Astrocyte of the cerebellum (primary cell): ENCODE results near the gene PIRT.

Source experiments
- DNase-seq: peaks from one replicate; pipeline ENCODE4 v3.0.0-alpha.2; 2011; ENCODE audit warnings: low read depth
- H3K4me3 ChIP-seq: 2 replicates; pipeline ENCODE4 v1.5.1; 2011; ENCODE audit warnings: mild to moderate bottlenecking, low read depth, low read length, moderate library complexity
- in situ Hi-C: cut with HindIII; loops from 2 replicates; pipeline ENCODE4 v1.10.0; 2017; ENCODE audit warnings: low sequenced_read_pairs
- TF ChIP-seq, protein P1 (sequence below): IDR thresholded peaks from 2 replicates; pipeline ENCODE4 v1.5.1; 2012; ENCODE audit warnings: low read length, low read depth, moderate library complexity, mild to moderate bottlenecking; ENCODE audit errors: missing control alignments

PIRT gene

DNA sequence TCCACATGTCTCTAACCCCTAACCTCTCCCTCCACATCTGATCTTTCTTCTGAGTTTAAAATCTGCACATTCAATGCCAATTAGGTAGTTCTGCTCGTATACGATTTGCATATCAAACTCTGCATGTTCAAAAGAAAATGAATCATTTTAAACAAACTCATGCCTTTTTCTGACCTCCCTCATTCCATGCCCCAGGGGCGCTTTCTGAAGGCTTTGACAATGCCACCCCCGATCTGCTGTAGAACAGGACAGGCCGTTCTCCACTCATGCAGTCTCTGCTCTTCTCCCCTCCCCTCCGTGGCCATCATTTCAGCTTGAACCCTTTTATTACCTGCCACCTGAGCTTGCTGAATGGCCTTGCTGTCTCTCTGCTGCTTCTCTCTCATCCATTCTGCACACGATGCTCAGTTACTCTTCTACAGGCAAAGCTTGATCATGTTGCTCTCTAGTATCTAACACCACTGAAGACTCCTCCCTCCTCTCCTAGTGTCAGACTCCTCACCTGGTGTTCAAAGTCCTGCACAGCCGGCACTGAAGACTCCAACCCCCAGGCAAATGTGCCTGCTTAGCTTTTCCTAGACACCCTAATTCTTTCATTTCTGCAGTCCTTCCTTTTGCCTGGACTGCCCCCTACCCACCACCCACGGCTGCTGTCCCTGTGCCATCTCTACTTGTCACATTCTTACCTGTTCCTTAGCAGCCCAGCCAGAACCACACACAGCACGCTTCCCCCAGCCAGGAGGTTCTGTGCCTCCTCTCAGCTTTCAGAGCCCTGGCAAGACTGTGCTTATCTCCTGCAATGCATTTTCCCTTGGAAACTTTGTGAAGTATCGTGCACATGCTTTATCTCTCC lies 40.2 kb downstream of the PIRT start:
- DNase-seq, result no peak
- H3K4me3 ChIP-seq, result no peak overlapping the region
- in situ Hi-C loops, result no loop called here
- TF ChIP-seq, protein P1, sequence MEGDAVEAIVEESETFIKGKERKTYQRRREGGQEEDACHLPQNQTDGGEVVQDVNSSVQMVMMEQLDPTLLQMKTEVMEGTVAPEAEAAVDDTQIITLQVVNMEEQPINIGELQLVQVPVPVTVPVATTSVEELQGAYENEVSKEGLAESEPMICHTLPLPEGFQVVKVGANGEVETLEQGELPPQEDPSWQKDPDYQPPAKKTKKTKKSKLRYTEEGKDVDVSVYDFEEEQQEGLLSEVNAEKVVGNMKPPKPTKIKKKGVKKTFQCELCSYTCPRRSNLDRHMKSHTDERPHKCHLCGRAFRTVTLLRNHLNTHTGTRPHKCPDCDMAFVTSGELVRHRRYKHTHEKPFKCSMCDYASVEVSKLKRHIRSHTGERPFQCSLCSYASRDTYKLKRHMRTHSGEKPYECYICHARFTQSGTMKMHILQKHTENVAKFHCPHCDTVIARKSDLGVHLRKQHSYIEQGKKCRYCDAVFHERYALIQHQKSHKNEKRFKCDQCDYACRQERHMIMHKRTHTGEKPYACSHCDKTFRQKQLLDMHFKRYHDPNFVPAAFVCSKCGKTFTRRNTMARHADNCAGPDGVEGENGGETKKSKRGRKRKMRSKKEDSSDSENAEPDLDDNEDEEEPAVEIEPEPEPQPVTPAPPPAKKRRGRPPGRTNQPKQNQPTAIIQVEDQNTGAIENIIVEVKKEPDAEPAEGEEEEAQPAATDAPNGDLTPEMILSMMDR, result no peak

DNA sequence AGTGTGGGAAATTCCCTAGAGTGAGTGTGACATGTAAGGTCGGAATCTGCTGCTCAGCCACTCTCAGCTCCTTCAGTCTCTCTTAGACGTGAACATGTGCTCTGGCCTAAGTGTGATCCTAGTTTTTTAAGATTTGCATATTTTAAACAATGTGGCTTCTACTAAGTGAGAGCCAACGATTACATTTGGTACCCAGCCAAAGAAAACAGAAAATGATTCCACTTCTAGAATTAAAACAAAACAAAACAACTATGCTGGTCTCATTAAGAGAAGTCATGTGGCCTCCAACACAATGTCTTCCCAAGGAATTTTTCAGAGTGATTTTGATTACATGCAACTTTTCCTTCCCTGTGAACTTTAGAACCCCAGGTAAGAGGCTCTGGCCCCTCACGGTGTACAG lies 44.1 kb downstream of the PIRT start:
- in situ Hi-C loops, result no loop called here
- no peak overlapping the region for H3K4me3 ChIP-seq
- DNase-seq, result no peak
- TF ChIP-seq, protein P1, result no peak

DNA sequence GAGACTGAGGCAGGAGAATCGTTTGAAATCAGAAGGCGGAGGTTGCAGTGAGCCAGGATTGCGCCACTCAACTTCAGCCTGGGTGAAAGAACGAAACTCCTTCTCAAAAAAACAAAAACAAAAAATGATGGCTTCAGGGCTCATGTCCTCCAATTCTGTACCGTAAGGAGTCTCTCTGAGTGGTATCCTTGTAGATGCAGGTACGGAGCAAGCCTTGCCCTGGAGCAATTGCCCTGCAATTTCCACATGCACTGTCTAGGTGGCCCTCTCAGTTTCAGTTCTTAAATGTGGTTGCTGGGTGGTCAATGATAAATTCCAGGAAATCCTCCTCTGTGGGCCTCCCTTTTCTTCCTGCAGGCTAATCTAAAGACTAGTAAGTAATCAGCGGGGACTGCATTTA lies 44.6 kb downstream of the PIRT start:
- no peak overlapping the region for H3K4me3 ChIP-seq
- DNase-seq, result no peak
- TF ChIP-seq, protein P1, result no peak
- in situ Hi-C loops, result no loop called here

DNA sequence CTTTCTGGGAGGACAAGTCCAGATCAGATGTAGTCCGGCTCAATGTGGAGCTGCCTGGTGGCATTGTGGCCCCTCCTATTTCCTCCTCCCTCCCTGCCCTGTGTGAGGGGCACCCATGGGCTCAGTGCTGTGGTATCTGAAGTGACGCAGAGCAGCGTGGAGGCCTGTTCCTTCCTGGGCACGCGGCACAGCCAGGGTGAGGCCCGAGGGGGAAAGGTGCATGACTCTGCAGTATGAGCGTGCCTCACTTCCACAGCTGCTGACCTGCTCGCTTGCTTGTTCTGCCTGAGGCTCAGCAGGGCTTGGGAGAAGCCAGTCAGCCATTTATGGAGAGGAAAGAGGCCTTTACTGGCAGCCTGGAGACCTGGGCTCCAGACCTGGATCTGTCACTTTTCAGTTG lies 45.7 kb downstream of the PIRT start:
- H3K4me3 ChIP-seq, result no peak overlapping the region
- in situ Hi-C loops, result no loop called here
- no peak for DNase-seq
- TF ChIP-seq, protein P1, result no peak

DNA sequence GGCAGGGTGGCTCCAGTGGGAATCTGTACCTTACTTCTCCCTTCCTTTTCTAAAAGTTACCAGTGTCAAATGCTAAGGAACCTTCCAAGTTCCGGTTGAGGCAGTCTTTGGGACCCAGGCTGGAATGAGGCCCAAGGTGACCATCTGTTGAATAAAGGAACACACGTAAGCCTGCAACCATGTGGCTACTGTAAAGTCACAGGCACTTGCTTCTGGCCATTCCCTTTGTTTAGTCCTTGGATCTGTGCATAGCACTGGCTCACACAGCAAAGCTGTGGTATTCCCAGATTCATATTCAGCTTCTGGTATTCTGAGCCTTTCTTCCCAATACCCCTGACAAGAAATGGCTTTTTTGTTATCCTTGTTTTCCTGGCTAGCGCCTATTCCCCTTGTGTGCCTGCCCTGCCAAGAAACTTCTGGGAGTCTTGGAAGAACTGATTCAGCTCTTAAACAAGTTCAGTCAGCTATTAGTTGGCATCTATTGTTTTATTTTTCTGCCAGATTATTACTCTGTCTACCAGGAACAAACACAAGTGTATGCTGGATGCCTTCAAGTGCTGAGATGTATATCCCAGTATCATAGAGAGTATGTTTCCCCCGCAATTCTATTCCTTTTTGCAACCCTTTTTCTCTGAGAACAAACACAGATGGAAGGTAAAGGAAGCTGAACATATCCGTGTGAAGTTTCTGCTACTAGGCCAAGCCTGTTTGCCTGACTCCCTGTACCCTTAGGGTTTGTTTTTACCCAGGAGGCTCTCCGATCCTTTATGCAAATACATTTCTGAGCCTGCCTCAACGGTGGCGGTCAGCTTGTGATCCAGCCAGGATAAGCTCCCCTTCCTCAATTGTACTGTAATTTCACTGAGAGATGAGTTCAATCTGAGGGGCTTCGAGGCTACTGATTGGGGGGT lies 47.1 kb downstream of the PIRT start:
- in situ Hi-C loops, result no loop called here
- TF ChIP-seq, protein P1, result no peak
- H3K4me3 ChIP-seq, result no peak overlapping the region
- DNase-seq, result no peak

DNA sequence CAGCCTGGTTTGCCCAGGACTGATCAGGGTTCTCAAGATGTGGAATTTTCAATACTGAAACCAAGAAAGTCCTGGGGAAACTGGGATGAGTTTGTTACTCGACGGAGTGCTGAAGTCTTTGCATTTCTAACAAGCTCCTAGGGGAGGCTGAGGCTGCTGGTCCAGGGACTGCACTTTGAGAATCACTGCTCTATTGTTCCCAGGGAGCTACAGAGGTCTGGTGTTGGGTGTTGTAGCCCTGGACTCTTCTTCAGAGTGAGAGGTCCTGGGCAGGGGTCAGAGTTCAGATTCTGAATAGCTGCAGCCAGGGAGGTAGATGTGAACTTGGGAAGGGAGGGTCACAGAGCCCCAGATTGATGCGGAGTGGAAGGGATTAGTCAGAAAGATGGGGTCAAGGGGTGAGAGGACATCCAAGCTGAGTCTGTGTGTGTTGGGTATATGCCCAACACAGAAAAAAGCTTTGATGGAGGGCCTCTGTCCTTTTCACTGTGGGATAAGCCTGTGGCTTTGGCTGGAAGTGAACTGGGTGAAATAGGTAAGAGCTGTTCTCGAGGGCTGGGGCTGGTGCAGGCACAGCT lies 48.1 kb downstream of the PIRT start:
- TF ChIP-seq, protein P1, result no peak
- no peak overlapping the region for H3K4me3 ChIP-seq
- in situ Hi-C loops, result no loop called here
- DNase-seq, result no peak
